HG02588 (cell line): ENCODE results near the gene EME1.
"Not testable (repeated sequence)": the region's sequence is repeated elsewhere in the genome, so short reads cannot be mapped to it uniquely, and the experiment has no call there.

Source experiments
- ATAC-seq: cut with Tn5 transposase; IDR thresholded peaks from one replicate; pipeline ENCODE4 v1.9.1; 2021; ENCODE audit warnings: mild to moderate bottlenecking, moderate library complexity; ENCODE audit not compliant: unreplicated experiment

The EME1 gene, protein sequence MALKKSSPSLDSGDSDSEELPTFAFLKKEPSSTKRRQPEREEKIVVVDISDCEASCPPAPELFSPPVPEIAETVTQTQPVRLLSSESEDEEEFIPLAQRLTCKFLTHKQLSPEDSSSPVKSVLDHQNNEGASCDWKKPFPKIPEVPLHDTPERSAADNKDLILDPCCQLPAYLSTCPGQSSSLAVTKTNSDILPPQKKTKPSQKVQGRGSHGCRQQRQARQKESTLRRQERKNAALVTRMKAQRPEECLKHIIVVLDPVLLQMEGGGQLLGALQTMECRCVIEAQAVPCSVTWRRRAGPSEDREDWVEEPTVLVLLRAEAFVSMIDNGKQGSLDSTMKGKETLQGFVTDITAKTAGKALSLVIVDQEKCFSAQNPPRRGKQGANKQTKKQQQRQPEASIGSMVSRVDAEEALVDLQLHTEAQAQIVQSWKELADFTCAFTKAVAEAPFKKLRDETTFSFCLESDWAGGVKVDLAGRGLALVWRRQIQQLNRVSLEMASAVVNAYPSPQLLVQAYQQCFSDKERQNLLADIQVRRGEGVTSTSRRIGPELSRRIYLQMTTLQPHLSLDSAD

GRCh38 chr17:50372758-50373556 is at the start of gene EME1, which contains the start of gene MRPL27:
Gene EME1, plus strand, starts transcription at chr17:50373229. Its CDS starts 1,980 bp downstream, at chr17:50375209.
Gene MRPL27, minus strand, starts transcription at chr17:50373184. Its CDS starts 14 bp downstream, at chr17:50373170.
- peak; percentile 77 for ATAC-seq

GRCh38 chr17:50325906-50326305 is 47.1 kb upstream of the EME1 start:
- ATAC-seq = no peak

DNA sequence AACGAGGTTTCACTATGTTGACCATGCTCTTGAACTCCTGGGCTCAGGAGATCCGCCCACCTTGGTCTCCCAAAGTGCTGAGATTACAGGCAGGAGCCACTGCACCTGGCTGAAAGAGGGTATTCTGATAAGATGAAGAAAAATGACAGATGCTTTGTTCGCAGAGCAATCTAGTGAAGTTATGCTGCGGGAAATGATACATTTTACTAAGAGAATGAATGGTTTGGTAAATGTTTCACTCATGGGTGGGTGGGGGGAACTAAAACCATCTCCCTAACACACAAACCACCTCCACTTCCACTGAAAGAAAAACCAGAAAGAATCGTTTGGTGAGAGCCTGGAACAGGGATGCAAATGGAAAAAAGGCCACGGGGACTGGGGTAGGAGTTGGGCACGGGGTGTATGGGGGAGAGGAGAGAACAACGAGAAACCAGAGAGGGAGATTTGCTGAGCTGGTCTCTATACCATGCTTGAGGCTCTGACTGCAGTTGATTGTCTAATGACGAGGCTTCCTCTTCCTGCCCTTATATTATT is 46.1 kb upstream of the EME1 start:
- ATAC-seq = no peak

DNA sequence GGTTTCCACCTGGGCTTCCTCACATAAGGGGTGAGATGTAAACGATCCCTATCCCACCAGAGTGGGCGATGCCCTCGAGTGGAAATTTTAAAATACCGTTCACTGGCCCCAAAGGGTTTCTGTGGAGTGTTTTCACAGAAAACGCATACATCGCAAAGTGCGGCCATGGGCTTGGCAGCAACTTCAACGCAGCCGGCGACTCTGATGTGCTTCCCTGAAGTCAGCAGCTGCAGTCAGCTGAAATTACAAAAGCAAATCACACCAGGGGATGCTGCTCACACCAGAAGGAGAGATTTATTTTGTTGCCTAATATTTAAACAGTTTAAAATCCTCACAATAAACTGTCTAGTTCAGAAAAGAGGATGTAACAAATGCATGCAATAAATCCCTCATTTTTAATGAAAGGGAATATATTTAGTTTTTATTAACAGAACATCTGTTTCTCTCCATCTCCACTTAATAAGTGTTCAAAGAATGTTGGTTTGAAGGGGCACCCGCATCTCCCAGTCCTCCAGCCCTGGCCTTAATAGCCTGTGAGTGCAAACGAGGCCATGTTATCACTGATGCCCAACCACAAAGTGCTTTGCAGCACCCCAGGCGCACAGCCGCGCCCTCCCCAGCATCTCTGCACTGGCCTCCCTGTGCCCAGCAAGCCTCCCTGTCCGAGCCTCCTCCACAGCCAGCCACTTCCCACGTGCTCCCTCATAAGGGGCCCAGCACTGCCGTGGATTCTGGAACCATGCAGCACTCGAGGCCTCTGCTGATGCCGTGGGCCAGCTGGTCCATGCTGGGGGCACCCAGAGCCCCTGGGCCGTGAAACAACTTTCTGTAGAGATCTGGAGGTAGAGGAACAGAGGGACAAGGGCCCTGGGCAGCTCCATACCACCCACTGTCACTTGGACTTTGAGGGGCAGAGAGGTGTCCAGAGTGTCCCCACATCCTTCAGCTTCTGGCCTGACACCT is 44.4 kb upstream of the EME1 start:
- no peak for ATAC-seq

- no peak for ATAC-seq
These were observed 43.3 kb upstream of the EME1 start for GRCh38 chr17:50329716-50330115.

- no peak for ATAC-seq
These were observed 42.8 kb upstream of the EME1 start for GRCh38 chr17:50330151-50330775.

DNA sequence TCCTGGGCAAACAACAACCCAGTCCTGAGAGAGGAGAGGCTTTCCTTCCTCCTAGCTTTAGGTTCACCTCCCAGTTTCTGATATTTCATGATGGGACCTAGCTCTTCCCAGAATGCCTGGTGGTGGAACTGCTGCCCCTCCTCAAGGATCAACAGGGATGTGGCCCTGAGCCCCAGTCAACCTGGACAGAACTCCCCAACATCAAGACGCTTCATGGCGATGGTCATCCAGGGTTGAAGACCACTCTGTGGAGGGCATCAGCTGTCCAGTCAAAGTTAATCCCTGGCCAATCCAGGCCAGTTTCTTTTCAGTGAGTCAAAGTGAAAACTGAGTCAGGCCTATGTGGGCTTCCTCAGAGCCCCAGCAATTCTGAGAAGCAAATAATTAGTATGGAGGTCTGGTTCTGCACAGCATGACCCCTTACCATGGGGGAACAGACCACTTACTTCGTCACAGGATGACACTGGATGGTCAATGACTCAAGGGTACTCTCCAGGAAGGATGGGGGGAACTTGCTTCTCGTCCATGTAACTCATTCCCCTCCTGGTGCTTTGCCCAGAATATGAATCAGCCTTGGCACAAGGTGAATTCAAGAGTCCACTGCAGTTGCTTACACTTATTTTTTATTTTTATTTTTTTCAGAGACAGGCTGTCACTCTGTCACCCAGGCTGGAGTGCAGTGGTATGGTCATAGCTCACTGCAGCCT is 41.8 kb upstream of the EME1 start:
- no peak for ATAC-seq

DNA sequence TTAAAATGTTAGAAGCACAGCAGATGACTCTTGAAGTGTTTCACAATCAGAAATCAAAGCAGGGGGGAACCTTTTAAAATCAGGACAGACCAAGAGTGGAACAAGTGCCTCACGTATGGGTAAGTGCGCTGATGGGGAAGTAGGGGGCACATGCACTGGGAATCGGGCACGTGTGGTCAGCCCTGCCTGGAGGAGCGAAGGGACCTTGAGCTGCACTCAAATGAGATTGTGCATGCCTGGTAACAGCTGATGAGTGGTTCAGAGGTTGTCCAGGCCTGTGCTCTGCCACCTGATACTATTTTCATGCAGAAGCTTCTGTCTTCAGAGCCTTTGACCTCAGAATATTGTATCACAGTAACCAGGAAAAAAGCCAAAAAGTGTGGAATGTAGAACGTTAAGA is 40.8 kb upstream of the EME1 start:
- no peak for ATAC-seq

DNA sequence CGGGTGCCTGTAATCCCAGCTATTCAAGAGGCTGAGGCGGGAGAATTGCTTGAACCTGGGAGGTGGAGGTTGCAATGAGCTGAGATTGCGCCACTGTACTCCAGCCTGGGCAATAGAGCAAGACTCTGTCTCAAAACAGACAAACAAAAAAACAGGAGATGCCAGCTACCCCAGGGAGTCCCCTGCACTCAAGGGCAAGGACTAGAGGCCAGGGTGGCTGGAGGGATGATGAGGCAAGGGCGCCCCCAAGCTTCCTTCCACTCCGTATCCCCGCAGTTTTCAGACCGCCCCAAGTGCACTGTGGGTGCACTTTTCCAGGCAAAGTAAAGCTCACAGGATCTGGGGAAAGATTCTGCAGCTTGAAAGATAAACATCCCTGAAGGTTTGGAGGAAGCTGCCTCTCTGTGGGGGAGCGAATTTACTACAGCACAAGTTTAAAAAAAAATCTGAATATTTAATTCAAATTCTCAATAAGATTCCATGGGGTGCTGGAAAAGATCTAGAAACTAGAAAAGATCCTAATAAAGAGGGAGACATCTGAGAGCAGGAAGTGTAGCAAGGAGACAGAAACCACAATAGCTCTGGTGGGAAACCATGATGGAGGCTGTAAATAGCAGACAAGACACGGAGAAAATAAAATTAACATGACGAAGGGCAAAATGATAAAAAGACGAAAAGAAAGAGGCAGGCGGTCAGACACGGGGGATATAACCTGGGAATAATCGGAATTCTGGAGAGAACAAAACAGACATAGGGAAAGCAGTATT is 39.6 kb upstream of the EME1 start:
- ATAC-seq = not testable (repeated sequence)

- ATAC-seq = no peak
These were observed 35.1 kb upstream of the EME1 start for GRCh38 chr17:50337956-50338355.

GRCh38 chr17:50338645-50339044 is 34.4 kb upstream of the EME1 start:
- ATAC-seq = no peak

DNA sequence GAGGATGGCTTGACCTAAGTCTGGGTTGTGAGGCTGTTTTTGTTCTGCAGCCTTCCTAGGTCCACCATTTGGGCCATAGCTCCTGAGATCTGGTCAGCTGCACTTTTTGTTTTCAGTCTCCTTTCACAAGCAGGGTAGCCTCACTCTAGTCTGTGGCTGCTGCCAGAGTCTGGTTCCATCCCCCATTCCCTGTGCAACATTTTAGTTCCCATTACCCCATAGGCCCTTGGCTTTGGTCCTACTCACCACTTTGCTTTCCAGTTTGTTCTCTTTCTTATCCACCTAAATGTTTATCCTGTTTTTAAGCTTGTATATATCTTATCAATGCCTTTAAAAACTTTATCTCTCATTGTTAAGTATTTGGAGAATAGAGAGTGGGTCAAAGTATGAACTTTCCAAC is 33.6 kb upstream of the EME1 start:
- no peak for ATAC-seq

GRCh38 chr17:50344731-50345365 is 28.2 kb upstream of the EME1 start:
- ATAC-seq = no peak

DNA sequence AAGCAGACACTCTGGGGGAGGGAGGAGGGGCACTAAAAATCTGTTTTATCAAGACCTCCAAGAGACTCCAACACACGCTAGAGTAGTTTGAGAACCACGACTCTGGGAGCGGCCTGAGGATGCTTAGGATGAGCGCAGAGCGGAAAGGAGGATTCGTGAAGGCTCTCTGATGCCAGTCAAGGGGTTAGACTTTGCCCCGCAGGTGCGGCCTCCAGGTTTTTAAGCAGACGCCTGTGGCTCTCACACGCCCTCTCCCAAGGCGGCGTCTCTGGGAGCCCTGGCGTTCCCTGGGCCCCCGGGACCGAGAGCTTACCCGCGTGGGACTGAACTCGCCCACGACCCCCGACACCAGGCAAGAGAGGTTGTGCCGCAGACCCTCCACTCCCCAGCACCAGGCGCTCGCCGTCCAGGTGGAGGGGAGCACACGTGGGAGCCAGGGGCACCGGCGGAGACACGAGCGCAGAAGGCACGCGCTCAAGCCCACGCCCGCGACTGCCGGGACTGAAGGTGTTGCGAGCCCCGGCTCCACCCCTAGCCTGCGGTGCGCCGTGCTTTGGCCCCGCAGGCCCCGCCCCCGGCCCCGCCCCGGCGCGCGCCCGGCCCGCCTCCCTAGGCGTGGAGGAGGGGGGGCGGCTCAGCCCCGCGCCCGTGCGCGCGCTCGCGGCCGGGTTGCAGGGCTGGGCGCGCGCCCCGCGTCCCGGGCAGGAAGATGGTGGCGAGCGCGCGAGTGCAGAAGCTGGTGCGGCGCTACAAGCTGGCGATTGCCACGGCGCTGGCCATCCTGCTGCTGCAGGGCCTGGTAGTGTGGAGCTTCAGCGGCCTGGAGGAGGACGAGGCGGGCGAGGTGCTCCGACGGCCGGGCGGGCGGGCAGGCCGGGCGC is 27.4 kb upstream of the EME1 start, which contains the start of gene XYLT2:
TSS of gene XYLT2 (plus strand) at position 695 of the 881 bp plus-strand sequence. CDS start at position 710, 15 bp downstream.
- peak; percentile 65 for ATAC-seq

DNA sequence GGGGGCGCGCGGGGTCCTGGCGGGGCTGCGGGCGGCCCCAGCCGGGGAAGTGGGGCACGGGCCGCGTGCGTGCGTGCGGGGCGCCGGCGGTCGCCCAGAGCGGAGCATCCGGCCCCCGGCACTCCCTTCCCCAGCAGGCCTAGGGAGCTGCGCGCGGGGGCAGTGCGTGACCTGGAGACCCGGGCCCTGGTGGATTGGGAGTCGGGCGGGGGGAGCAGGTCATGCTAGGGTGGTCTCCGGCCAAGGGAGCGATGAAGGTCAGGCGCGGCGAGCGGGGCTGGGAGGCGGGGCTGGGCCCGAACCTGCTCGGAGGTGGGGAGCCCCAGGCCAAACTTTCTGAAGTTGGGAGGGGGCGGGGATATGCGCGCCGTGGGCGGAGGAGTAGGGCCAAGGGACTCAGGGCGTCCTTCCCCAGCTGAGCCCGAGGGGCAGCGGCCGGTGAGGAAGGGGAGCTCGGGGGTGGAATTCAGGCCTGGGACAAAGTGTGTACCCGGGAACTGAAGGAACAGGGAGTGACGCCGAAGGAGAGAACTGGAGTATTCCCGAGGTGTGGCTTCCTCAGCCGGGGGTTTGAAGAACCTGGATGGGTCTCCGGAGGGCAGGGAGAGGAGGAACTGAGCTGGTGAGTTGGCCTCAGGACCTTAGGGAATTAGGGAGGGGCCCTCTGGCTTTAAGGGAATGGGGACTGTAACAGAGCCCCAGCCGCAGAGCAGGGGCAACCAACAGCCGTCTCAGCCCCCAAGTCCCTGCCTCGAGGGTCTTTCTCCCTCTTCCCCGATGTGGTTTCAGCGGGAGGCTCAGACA is 26.5 kb upstream of the EME1 start:
- ATAC-seq = peak; percentile 53
